KMS-11 (cell line): ENCODE measurements around the gene POLN.

Source experiments
- H2AFZ ChIP-seq: fragments of 200-600 bp; sonication (generic); 2 replicates; pipeline ENCODE4 v1.6.1; 2016; ENCODE audit warnings: antibody characterized with exemption, mixed run types, low read depth
- H3K27ac ChIP-seq: fragments of 200-600 bp; sonication (generic); 2 replicates; pipeline ENCODE4 v1.6.1; 2016; ENCODE audit warnings: mild to moderate bottlenecking, mixed run types
- H3K27me3 ChIP-seq: fragments of 200-600 bp; sonication (generic); 2 replicates; pipeline ENCODE4 v1.6.1; 2017; ENCODE audit warnings: mild to moderate bottlenecking, low read depth, mixed run types, moderate library complexity; ENCODE audit not compliant: insufficient read depth
- H3K36me3 ChIP-seq: fragments of 200-600 bp; sonication (generic); 2 replicates; pipeline ENCODE4 v1.6.1; 2017; ENCODE audit warnings: mild to moderate bottlenecking, mixed run types; ENCODE audit not compliant: insufficient read depth
- H3K4me1 ChIP-seq: fragments of 200-600 bp; sonication (generic); 2 replicates; pipeline ENCODE4 v1.6.1; 2016; ENCODE audit warnings: mild to moderate bottlenecking, low read depth, mixed run types; ENCODE audit not compliant: poor library complexity, severe bottlenecking
- H3K4me2 ChIP-seq: fragments of 200-600 bp; sonication (generic); 2 replicates; pipeline ENCODE4 v1.7.0; 2016; ENCODE audit warnings: mild to moderate bottlenecking, mixed run types
- H3K4me3 ChIP-seq: fragments of 200-600 bp; sonication (generic); IDR thresholded peaks from 2 replicates; pipeline ENCODE4 v1.6.1; 2017; ENCODE audit warnings: low read depth, low read length, mixed read lengths; ENCODE audit not compliant: insufficient read depth
- H3K79me2 ChIP-seq: fragments of 200-600 bp; sonication (generic); 2 replicates; pipeline ENCODE4 v1.6.1; 2016; ENCODE audit warnings: low read depth, mixed run types; ENCODE audit not compliant: insufficient read depth
- H3K9ac ChIP-seq: fragments of 200-600 bp; sonication (generic); 2 replicates; pipeline ENCODE4 v1.6.1; 2016; ENCODE audit warnings: mild to moderate bottlenecking, mixed run types
- H4K20me1 ChIP-seq: fragments of 200-600 bp; sonication (generic); 2 replicates; pipeline ENCODE4 v1.6.1; 2016; ENCODE audit warnings: mild to moderate bottlenecking, mixed run types; ENCODE audit not compliant: insufficient read depth
- TF ChIP-seq, protein P1 (sequence below): fragments of 200-600 bp; sonication (generic); conservative IDR thresholded peaks from 2 replicates; pipeline ENCODE4 v1.6.1; 2017; ENCODE audit warnings: low read depth, mild to moderate bottlenecking, antibody characterized with exemption, low read length, moderate library complexity, mixed read lengths

Gene POLN

DNA sequence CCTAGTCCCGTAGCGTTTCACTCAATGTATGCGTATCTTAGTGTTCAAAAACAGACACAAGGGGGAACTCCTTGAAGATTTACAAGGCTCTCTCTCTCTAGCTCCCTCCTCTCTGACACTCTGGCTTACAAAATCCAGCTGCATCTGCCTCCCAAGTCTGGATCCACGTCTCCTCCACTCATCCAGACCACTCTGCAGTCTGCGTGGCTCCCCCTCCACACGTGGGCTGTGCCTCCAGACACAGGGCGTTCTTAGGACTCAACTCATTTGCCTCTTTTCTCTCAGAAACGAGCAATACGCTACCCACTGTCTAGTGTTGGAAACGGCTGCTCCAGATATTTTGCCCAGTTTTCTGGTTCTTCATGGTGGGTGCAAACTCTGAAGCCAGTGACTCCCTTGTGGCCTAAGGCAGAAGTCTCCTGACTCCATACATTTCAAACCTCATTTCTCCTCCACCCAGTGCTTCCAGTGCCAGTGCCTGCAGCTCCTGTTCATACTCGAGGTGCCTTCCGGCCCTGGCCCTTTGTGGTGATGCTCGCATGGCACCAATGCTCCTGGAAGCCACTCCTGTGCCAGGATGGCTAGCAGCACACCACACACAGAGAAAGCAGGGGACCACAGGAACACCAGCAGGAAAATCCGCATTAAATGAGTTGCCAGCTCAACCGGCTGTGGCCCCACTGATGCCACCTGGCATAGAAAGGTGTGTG lies 158.7 kb downstream of the POLN start:
- no peak overlapping the region for H3K9ac ChIP-seq
- H3K4me1 ChIP-seq = no peaks in the 10 kb centered on the region
- H3K79me2 ChIP-seq = no peaks in the 10 kb centered on the region
- H3K4me2 ChIP-seq = no peak overlapping the region
- H3K27me3 ChIP-seq = no peaks in the 10 kb centered on the region
- TF ChIP-seq, protein P1, sequence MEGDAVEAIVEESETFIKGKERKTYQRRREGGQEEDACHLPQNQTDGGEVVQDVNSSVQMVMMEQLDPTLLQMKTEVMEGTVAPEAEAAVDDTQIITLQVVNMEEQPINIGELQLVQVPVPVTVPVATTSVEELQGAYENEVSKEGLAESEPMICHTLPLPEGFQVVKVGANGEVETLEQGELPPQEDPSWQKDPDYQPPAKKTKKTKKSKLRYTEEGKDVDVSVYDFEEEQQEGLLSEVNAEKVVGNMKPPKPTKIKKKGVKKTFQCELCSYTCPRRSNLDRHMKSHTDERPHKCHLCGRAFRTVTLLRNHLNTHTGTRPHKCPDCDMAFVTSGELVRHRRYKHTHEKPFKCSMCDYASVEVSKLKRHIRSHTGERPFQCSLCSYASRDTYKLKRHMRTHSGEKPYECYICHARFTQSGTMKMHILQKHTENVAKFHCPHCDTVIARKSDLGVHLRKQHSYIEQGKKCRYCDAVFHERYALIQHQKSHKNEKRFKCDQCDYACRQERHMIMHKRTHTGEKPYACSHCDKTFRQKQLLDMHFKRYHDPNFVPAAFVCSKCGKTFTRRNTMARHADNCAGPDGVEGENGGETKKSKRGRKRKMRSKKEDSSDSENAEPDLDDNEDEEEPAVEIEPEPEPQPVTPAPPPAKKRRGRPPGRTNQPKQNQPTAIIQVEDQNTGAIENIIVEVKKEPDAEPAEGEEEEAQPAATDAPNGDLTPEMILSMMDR = no peak
- no peak overlapping the region for H3K4me3 ChIP-seq
- H3K36me3 ChIP-seq = no peaks in the 10 kb centered on the region
- no peaks in the 10 kb centered on the region for H4K20me1 ChIP-seq
- no peak overlapping the region for H3K27ac ChIP-seq
- H2AFZ ChIP-seq = no peak overlapping the region

DNA sequence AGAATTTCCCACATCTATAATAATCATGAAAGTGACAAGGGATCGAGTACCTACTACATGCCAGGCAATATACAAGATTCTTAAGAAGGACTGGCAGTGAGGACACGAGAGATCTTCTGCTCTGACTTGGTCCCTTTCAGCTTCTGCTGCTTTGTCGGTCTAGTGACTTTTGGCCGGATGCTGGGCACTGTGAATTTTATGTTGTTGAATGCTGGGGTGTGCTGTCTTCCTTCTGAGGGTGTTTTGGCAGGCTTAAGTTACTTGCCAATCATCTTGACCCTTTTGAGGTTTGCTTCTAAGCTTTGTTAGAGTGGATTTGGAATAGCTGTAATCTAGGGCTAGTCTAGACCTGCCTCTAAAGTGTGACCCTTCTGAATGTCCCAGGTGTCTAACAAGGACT lies 159.3 kb downstream of the POLN start:
- Histone ChIP-seq H3K4me2 (no peak overlapping the region), H3K9ac (no peak overlapping the region), H4K20me1 (no peaks in the 10 kb centered on the region), H2AFZ (no peak overlapping the region), H3K27me3 (no peaks in the 10 kb centered on the region), H3K4me1 (no peaks in the 10 kb centered on the region), H3K27ac (no peak overlapping the region), H3K36me3 (no peaks in the 10 kb centered on the region), H3K79me2 (no peaks in the 10 kb centered on the region), H3K4me3 (no peak overlapping the region)
- TF ChIP-seq, protein P1 = no peak

DNA sequence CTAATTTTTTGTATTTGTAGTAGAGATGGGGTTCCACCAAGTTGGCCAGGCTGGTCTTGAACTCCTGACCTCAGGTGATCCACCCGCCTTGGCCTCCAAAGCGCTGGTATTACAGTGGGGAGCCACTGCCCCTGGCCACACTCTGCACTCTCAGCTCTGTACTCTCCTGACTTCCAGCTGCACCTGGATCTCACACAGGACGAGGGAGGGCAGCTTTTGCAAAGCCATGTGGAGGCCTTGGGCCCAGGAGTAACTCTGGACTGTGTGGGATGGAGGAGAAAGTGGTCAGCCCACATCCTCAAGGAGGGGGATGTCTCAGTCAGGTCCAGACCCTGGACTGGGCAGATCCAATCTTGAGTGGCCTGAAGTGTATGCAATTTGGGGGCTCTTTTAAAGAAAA lies 159.8 kb downstream of the POLN start:
- Histone ChIP-seq H2AFZ (no peak overlapping the region), H3K4me3 (no peak overlapping the region)
- TF ChIP-seq, protein P1 = no peak

DNA sequence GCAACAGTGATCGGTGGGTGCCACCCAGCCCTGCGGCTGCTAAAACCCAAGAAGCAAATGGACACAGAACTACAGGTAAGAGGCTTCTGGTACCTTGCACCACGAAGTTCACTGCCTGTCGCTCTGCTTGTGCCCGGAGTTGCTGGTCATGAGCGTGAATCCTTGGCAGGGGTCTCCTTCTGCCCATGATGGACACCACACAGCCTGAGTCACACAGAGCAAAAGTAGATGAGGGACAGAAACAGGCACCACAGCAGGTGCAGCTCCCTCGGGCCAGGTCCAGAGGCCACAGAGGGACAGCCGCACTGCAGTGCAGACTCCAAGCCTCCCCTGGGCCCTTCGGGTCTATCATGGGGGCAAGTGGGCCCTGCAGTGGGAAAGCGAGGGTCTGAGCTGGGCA lies 160.4 kb downstream of the POLN start:
- TF ChIP-seq, protein P1 = no peak
- Histone ChIP-seq H2AFZ (no peak overlapping the region), H3K4me1 (no peaks in the 10 kb centered on the region), H3K27me3 (no peaks in the 10 kb centered on the region), H3K79me2 (no peaks in the 10 kb centered on the region), H3K36me3 (no peaks in the 10 kb centered on the region), H3K4me2 (no peak overlapping the region), H3K9ac (no peak overlapping the region), H3K27ac (no peak overlapping the region), H3K4me3 (no peak overlapping the region), H4K20me1 (no peaks in the 10 kb centered on the region)

More for the DNA sequence above, 159.8 kb downstream of the POLN start:
- Histone ChIP-seq H3K79me2 (no peaks in the 10 kb centered on the region), H3K27me3 (no peaks in the 10 kb centered on the region), H3K4me1 (no peaks in the 10 kb centered on the region), H3K36me3 (no peaks in the 10 kb centered on the region), H3K9ac (no peak overlapping the region), H4K20me1 (no peaks in the 10 kb centered on the region), H3K4me2 (no peak overlapping the region), H3K27ac (no peak overlapping the region)
